ENCODE data around the gene GPC5.

- TF ChIP-seq CTCF (IDR thresholded peaks at IDR 0.05; ENCODE audit: low read length) (no peak), EZH2 (IDR thresholded peaks at IDR 0.05; ENCODE audit: borderline replicate concordance, low read length) (no peak)
Observed at GRCh38 chr13:92761710-92762109, 1363.3 kb downstream of the GPC5 start.

Measured in OCI-LY1 (cell line).